Measurements from ENCODE around the gene ELMOD3.
"Not testable (repeated sequence)": the region's sequence is repeated elsewhere in the genome, so short reads cannot be mapped to it uniquely, and the experiment has no call there.

ELMOD3 gene

GRCh38 chr2:85405201-85406059 is 50.9 kb downstream of the ELMOD3 start:
- DNase-seq = no peak

- DNase-seq = no peak
Measured at GRCh38 chr2:85409845-85410583, 55.4 kb downstream of the ELMOD3 start, which contains the start of gene CAPG. Gene CAPG, minus strand, starts transcription at chr2:85410366. Its CDS starts 8,221 bp downstream, at chr2:85402145.

GRCh38 chr2:85410584-85411404 is 56.2 kb downstream of the ELMOD3 start:
- no peak for DNase-seq

GRCh38 chr2:85411405-85411748 is 56.8 kb downstream of the ELMOD3 start:
- no peak for DNase-seq

GRCh38 chr2:85413592-85414420 is 59.2 kb downstream of the ELMOD3 start:
- DNase-seq = no peak

GRCh38 chr2:85414421-85414759 is 59.8 kb downstream of the ELMOD3 start:
- not testable (repeated sequence) for DNase-seq

- no peak for DNase-seq
Measured at GRCh38 chr2:85414761-85415553, 60.4 kb downstream of the ELMOD3 start.

- no peak for DNase-seq
Measured at GRCh38 chr2:85415980-85416650, 61.5 kb downstream of the ELMOD3 start.

- DNase-seq = peak; percentile 62
Measured at GRCh38 chr2:85418132-85419008, 63.8 kb downstream of the ELMOD3 start, which contains the start of gene SH2D6. Gene SH2D6, plus strand, starts transcription at chr2:85418714. Its CDS starts 10,752 bp downstream, at chr2:85429466.

- no peak for DNase-seq
Measured at GRCh38 chr2:85419009-85419675, 64.6 kb downstream of the ELMOD3 start.

GRCh38 chr2:85420536-85421259 is 66.1 kb downstream of the ELMOD3 start:
- peak; percentile 71 for DNase-seq

GRCh38 chr2:85421260-85422071 is 66.9 kb downstream of the ELMOD3 start:
- peak; percentile 59 for DNase-seq

GRCh38 chr2:85422072-85422457 is 67.5 kb downstream of the ELMOD3 start:
- DNase-seq = no peak

- DNase-seq = no peak
Measured at GRCh38 chr2:85423525-85423924, 69.0 kb downstream of the ELMOD3 start.

GRCh38 chr2:85425588-85425987 is 71.0 kb downstream of the ELMOD3 start:
- DNase-seq = no peak

- DNase-seq = no peak
Measured at GRCh38 chr2:85427300-85427835, 72.8 kb downstream of the ELMOD3 start.

GRCh38 chr2:85428343-85428881 is 73.8 kb downstream of the ELMOD3 start:
- no peak for DNase-seq
